OCI-LY3 (cell line): ENCODE data around the gene FBXO42.

Experiments used
- CTCF ChIP-seq: fragments of 200-600, 300-600 bp; sonication (generic); IDR thresholded peaks from 2 replicates; pipeline ENCODE4 v1.5.1; 2014; ENCODE audit warnings: antibody characterized with exemption, low read length, low read depth
- EZH2phosphoT487 ChIP-seq: fragments of 200-600 bp; shearing (Covaris generic); IDR thresholded peaks from 2 replicates; pipeline ENCODE4 v1.6.1; 2018; ENCODE audit warnings: antibody characterized with exemption, mixed run types, low read depth

- TF ChIP-seq CTCF (no peak), EZH2phosphoT487 (no peak)
These were observed 125.6 kb downstream of the FBXO42 start for GRCh38 chr1:16226490-16227179.
